Sigmoid colon (tissue), 4 donors: Measurements from ENCODE around the gene MGP.

Experiments
- CTCF ChIP-seq, 4 experiments: fragments of 450-650 bp in 3 of 4; fragments of 200-600 bp in 1 of 4; IDR thresholded peaks; one replicate each; pipeline ENCODE4 v1.5.1; 2016 to 2019; ENCODE audit warnings: antibody characterized with exemption in 4 of 4, mild to moderate bottlenecking in 3 of 4, moderate library complexity in 2 of 4
- POLR2A ChIP-seq, 2 donors: fragments of 450-650 bp; IDR thresholded peaks; one replicate each; pipeline ENCODE4 v1.6.1; 2016; ENCODE audit warnings: antibody characterized with exemption in 2 of 2, mild to moderate bottlenecking in 2 of 2, moderate library complexity in 2 of 2
- POLR2AphosphoS5 ChIP-seq, 4 donors: sonication (generic); formaldehyde crosslinking; IDR thresholded peaks; one replicate each; pipeline ENCODE4 v1.6.1; 2017; ENCODE audit warnings: antibody characterized with exemption in 4 of 4

- TF ChIP-seq CTCF (IDR thresholded peaks at IDR 0.05) (no peak), POLR2A (IDR thresholded peaks at IDR 0.05) (no peak), POLR2AphosphoS5 (IDR thresholded peaks at IDR 0.05) (no peak)
Measured at GRCh38 chr12:14854586-14855183, 31.0 kb downstream of the MGP start.
